Colonic mucosa (tissue), 4 donors: ENCODE results near the gene ZSCAN30. TPM values are rescaled to one million over a fixed set of nuclear protein-coding genes. Genes with fewer than 3 reads are reported as not detected.
"Not testable (repeated sequence)": the region's sequence is repeated elsewhere in the genome, so short reads cannot be mapped to it uniquely, and the experiment has no call there.

Source experiments
- DNase-seq: peaks from one replicate; pipeline ENCODE4 v3.0.0-alpha.2; 2020
- H3K27ac ChIP-seq: fragments of 200-600 bp; one replicate; pipeline ENCODE4 v1.8.0; 2021
- H3K27me3 ChIP-seq: fragments of 200-600 bp; one replicate; pipeline ENCODE4 v1.8.0; 2021
- H3K36me3 ChIP-seq: fragments of 200-600 bp; one replicate; pipeline ENCODE4 v1.8.0; 2021
- H3K4me1 ChIP-seq: fragments of 200-600 bp; one replicate; pipeline ENCODE4 v1.8.0; 2021; ENCODE audit warnings: mild to moderate bottlenecking
- H3K4me3 ChIP-seq: fragments of 200-600 bp; one replicate; pipeline ENCODE4 v1.8.0; 2021
- H3K9ac ChIP-seq, 2 donors: one replicate each; pipeline ENCODE4 v1.7.0; 2013; ENCODE audit warnings: control low read depth in 2 of 2, low read depth in 2 of 2, low read length in 2 of 2
- H3K9me3 ChIP-seq: fragments of 200-600 bp; one replicate; pipeline ENCODE4 v1.8.0; 2021
- CTCF ChIP-seq: fragments of 200-600 bp; IDR thresholded peaks from one replicate; pipeline ENCODE4 v1.8.0; 2022; ENCODE audit warnings: antibody characterized with exemption, mild to moderate bottlenecking
- intact Hi-C: fragments of 100-400 bp; cut with DNase I; formaldehyde crosslinking; loops from one replicate; pipeline ENCODE4 v1.14.1; 2022
- total RNA-seq, 2 donors: library from RNA; stranded (reverse); fragmentation: NEBNext Ultra II Directional in 1 of 2; extraction: Animal tissue kit (Norgen Biotek cat#: 25700) in 1 of 2; gene quantifications; one replicate each; pipeline ENCODE4 v1.2.1, GENCODE V29; 2021
- donor health status: healthy.
- donor health status: DM: no; HTN: no; CAD: no.
- donor health status: DM: no; HTN: no; CAD: no.

Gene ZSCAN30
- total RNA-seq, 2 donors from 2014 or later = 7.8 to 9.4 TPM

- Histone ChIP-seq H3K9ac (no peak overlapping the region), H3K27ac (no peak overlapping the region), H3K4me1 (no peaks in the 10 kb centered on the region), H3K4me3 (no peak overlapping the region), H3K27me3 (no peaks in the 10 kb centered on the region), H3K9me3 (no peaks in the 10 kb centered on the region), H3K36me3 (no peaks in the 10 kb centered on the region)
- intact Hi-C loops = no loop called here
- TF ChIP-seq CTCF = no peak
- no peak for DNase-seq
Measured at GRCh38 chr18:35236571-35237363, 53.3 kb downstream of the ZSCAN30 start.

- H3K9me3 ChIP-seq = no peaks in the 10 kb centered on the region
- no peaks in the 10 kb centered on the region for H3K36me3 ChIP-seq
- H3K27ac ChIP-seq = no peak overlapping the region
- no peaks in the 10 kb centered on the region for H3K4me1 ChIP-seq
- intact Hi-C loops = loop anchor here (5.0 kb wide), 1 partner anchor 121 kb away; no protein-coding TSS in a partner anchor
- no peak overlapping the region for H3K4me3 ChIP-seq
- DNase-seq = peak; percentile 85
- peak; percentile 95 for TF ChIP-seq CTCF
- H3K27me3 ChIP-seq = no peaks in the 10 kb centered on the region
- H3K9ac ChIP-seq = no peak overlapping the region
Measured at GRCh38 chr18:35231052-35231451, 59.0 kb downstream of the ZSCAN30 start.

GRCh38 chr18:35227254-35227653 is 62.8 kb downstream of the ZSCAN30 start:
- H3K9ac ChIP-seq = no peak overlapping the region
- no peaks in the 10 kb centered on the region for H3K4me1 ChIP-seq
- no peaks in the 10 kb centered on the region for H3K9me3 ChIP-seq
- no peaks in the 10 kb centered on the region for H3K27me3 ChIP-seq
- TF ChIP-seq CTCF = no peak
- DNase-seq = no peak
- H3K36me3 ChIP-seq = no peaks in the 10 kb centered on the region
- H3K4me3 ChIP-seq = no peak overlapping the region
- intact Hi-C loops = no loop called here
- no peak overlapping the region for H3K27ac ChIP-seq

- H3K27ac ChIP-seq = no peak overlapping the region
- intact Hi-C loops = no loop called here
- no peaks in the 10 kb centered on the region for H3K36me3 ChIP-seq
- no peak overlapping the region for H3K9ac ChIP-seq
- H3K9me3 ChIP-seq = no peaks in the 10 kb centered on the region
- no peaks in the 10 kb centered on the region for H3K4me1 ChIP-seq
- no peaks in the 10 kb centered on the region for H3K27me3 ChIP-seq
- no peak for DNase-seq
- no peak overlapping the region for H3K4me3 ChIP-seq
- no peak for TF ChIP-seq CTCF
Measured at GRCh38 chr18:35223797-35224196, 66.2 kb downstream of the ZSCAN30 start.

GRCh38 chr18:35220424-35220823 is 69.6 kb downstream of the ZSCAN30 start:
- intact Hi-C loops = no loop called here
- peak; percentile 42 for DNase-seq
- H3K27me3 ChIP-seq = no peaks in the 10 kb centered on the region
- peak overlapping the region; percentile 9 for H3K27ac ChIP-seq
- H3K36me3 ChIP-seq = no peaks in the 10 kb centered on the region
- H3K4me3 ChIP-seq = no peak overlapping the region
- no peak for TF ChIP-seq CTCF
- no peaks in the 10 kb centered on the region for H3K9me3 ChIP-seq
- H3K9ac ChIP-seq = no peak overlapping the region
- no peaks in the 10 kb centered on the region for H3K4me1 ChIP-seq

- H3K9me3 ChIP-seq, intact Hi-C loops, H3K4me3 ChIP-seq, H3K4me1 ChIP-seq, H3K27me3 ChIP-seq, H3K36me3 ChIP-seq, H3K27ac ChIP-seq, H3K9ac ChIP-seq: not testable (repeated sequence)
- peak; percentile 26 for DNase-seq
Measured at GRCh38 chr18:35219331-35219730, 70.7 kb downstream of the ZSCAN30 start.

GRCh38 chr18:35216611-35217010 is 73.4 kb downstream of the ZSCAN30 start:
- H3K36me3 ChIP-seq, H3K9ac ChIP-seq, H3K9me3 ChIP-seq, H3K27me3 ChIP-seq, H3K27ac ChIP-seq, intact Hi-C loops, H3K4me3 ChIP-seq, DNase-seq, H3K4me1 ChIP-seq: not testable (repeated sequence)
